Ramos (cell line): ENCODE measurements around the gene NT5E.

Experiments used
- in situ Hi-C: fragments of 300-500 bp; cut with MboI; formaldehyde crosslinking; loops from one replicate; pipeline ENCODE4 v1.14.3; 2022; ENCODE audit warnings: low sequenced_read_pairs; ENCODE audit not compliant: unreplicated experiment

Gene NT5E

GRCh38 chr6:85421181-85421580 lies 28.7 kb upstream of the NT5E start:
- in situ Hi-C loops, result no loop called here

GRCh38 chr6:85421972-85422371 lies 27.9 kb upstream of the NT5E start:
- in situ Hi-C loops, result no loop called here

GRCh38 chr6:85422996-85423395 lies 26.9 kb upstream of the NT5E start:
- in situ Hi-C loops, result no loop called here

- in situ Hi-C loops, result no loop called here
Measured at GRCh38 chr6:85424981-85425380, 24.9 kb upstream of the NT5E start.

GRCh38 chr6:85425997-85426396 lies 23.9 kb upstream of the NT5E start:
- in situ Hi-C loops, result no loop called here

GRCh38 chr6:85428486-85428885 lies 21.4 kb upstream of the NT5E start:
- in situ Hi-C loops, result no loop called here

- in situ Hi-C loops, result no loop called here
Measured at GRCh38 chr6:85429346-85429745, 20.5 kb upstream of the NT5E start.

- in situ Hi-C loops, result no loop called here
Measured at GRCh38 chr6:85431271-85431670, 18.6 kb upstream of the NT5E start.

- in situ Hi-C loops, result no loop called here
Measured at GRCh38 chr6:85432554-85432953, 17.3 kb upstream of the NT5E start.

GRCh38 chr6:85435851-85436250 lies 14.0 kb upstream of the NT5E start:
- in situ Hi-C loops, result no loop called here

- in situ Hi-C loops, result no loop called here
Measured at GRCh38 chr6:85436411-85436810, 13.5 kb upstream of the NT5E start.

GRCh38 chr6:85436939-85437495 lies 12.9 kb upstream of the NT5E start:
- in situ Hi-C loops, result no loop called here

GRCh38 chr6:85443349-85444117 lies 6.3 kb upstream of the NT5E start:
- in situ Hi-C loops, result no loop called here

GRCh38 chr6:85449388-85449817 lies 480 bp upstream of the NT5E start:
- in situ Hi-C loops, result no loop called here

- in situ Hi-C loops, result no loop called here
Measured at GRCh38 chr6:85451565-85452306, 1.9 kb downstream of the NT5E start.

- in situ Hi-C loops, result no loop called here
Measured at GRCh38 chr6:85452441-85452881, 2.6 kb downstream of the NT5E start.

GRCh38 chr6:85453052-85453451 lies 3.2 kb downstream of the NT5E start:
- in situ Hi-C loops, result no loop called here

GRCh38 chr6:85453490-85453889 lies 3.6 kb downstream of the NT5E start:
- in situ Hi-C loops, result no loop called here

GRCh38 chr6:85455471-85456026 lies 5.7 kb downstream of the NT5E start:
- in situ Hi-C loops, result no loop called here

GRCh38 chr6:85456782-85457181 lies 6.9 kb downstream of the NT5E start:
- in situ Hi-C loops, result no loop called here

- in situ Hi-C loops, result no loop called here
Measured at GRCh38 chr6:85458184-85458583, 8.3 kb downstream of the NT5E start.
